ENCODE results near the gene GABRR1.

GABRR1 gene

DNA sequence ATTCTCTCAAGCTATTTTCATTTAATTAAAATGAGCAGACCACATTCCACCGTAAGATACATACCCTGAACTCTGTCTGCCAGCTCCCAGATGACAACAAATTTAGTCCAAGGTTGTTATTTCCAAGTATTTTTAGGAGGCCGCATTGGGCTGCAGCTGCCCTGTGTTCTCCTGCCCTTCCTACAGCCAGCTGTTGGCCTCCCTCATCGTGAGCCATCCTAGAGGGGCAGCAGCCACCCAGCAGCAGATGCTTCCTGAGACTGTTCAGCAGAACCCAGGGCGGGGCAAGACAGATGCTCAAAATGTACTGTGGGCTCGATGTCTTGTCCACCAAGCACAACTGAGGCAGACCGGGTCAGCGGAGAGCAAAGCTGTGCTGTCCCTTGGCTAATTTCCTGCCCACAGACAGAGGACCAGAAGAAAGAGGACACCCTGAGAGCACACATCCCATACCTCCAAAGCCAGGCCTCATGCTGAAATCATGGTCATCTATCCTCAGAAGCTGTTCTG is 16.4 kb downstream of the GABRR1 start:
- no peaks in the 10 kb centered on the region for H3K27me3 Mint-ChIP-seq (ENCODE audit: low read depth)
- H3K27ac Mint-ChIP-seq = no peak overlapping the region
- no peak for DNase-seq (ENCODE audit: low spot score)
- peaks cover 1% of the 10 kb centered on the region for H3K9me3 Mint-ChIP-seq
- H3K4me1 Mint-ChIP-seq (ENCODE audit: low read depth) = no peaks in the 10 kb centered on the region
- H3K4me3 Mint-ChIP-seq = no peak overlapping the region
- H3K36me3 Mint-ChIP-seq (ENCODE audit: low read depth) = no peaks in the 10 kb centered on the region

DNA sequence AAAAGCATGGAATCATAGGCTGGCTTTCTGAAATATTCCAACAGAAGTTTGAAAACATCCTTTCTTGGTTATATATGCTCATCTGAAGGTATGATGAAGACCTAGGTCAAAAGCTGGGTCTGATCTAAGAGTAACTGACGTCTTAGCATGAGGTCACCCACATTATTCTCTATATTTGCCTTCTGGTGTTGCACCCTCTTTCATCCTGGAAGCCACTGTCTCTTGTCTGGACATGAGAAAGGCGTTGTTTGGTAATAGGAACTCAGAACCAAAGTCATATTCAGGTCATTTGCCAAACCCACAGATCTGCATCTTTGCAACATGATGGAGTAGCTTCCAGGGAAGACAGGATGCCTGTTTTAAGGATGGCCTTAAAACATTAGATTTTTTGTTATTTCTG is 17.6 kb downstream of the GABRR1 start:
- H3K27ac Mint-ChIP-seq = no peak overlapping the region
- no peak overlapping the region for H3K4me3 Mint-ChIP-seq
- no peaks in the 10 kb centered on the region for H3K36me3 Mint-ChIP-seq (ENCODE audit: low read depth)
- no peak for DNase-seq (ENCODE audit: low spot score)
- no peaks in the 10 kb centered on the region for H3K27me3 Mint-ChIP-seq (ENCODE audit: low read depth)
- peaks cover 11% of the 10 kb centered on the region for H3K9me3 Mint-ChIP-seq
- H3K4me1 Mint-ChIP-seq (ENCODE audit: low read depth) = no peaks in the 10 kb centered on the region

DNA sequence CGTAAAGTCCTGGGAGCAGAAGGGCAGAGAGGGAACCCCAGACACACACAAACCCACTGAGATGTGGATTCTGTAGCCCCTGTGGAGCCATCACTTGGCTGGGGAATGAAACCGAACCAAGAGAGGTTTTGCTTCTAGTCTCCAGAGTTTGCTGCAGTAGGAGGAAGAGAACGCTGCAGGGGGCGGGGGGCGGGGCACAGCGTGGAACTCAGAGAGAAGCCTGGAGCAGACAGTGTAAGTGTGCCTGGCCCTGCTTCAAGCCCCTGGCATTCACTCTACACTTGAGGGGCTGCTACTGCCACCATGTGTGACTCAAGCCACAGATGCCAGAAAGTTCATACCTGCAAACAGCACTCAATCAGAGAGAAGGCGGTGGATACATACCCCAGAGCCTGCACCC is 18.9 kb downstream of the GABRR1 start:
- H3K27ac Mint-ChIP-seq = no peak overlapping the region

DNA sequence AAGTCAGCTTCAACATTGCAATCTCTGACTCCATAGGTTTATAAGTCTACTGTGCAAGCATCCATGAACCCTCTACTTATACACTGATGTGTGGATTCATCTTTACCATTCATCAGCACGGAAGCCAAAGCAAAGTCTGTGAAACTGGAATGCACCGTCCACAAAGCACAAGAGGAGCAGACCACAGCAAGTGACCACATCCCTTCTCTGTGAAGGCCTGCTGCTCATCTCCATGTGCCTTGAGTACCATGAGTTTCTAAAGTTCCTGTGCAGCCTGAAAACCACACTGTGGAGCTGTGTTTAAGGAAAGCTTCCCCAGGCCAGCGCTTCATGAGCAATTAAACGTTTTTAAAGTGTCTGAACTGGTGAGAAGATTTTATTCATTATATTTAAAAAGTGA is 20.0 kb downstream of the GABRR1 start:
- no peak for DNase-seq (ENCODE audit: low spot score)
- H3K27ac Mint-ChIP-seq = no peak overlapping the region
- peaks cover 19% of the 10 kb centered on the region for H3K9me3 Mint-ChIP-seq
- H3K4me1 Mint-ChIP-seq (ENCODE audit: low read depth) = no peaks in the 10 kb centered on the region
- no peak overlapping the region for H3K4me3 Mint-ChIP-seq
- no peaks in the 10 kb centered on the region for H3K36me3 Mint-ChIP-seq (ENCODE audit: low read depth)
- H3K27me3 Mint-ChIP-seq (ENCODE audit: low read depth) = no peaks in the 10 kb centered on the region

More for the DNA sequence above, 18.9 kb downstream of the GABRR1 start:
- peaks cover 19% of the 10 kb centered on the region for H3K9me3 Mint-ChIP-seq
- DNase-seq (ENCODE audit: low spot score) = no peak
- no peak overlapping the region for H3K4me3 Mint-ChIP-seq
- no peaks in the 10 kb centered on the region for H3K4me1 Mint-ChIP-seq (ENCODE audit: low read depth)
- no peaks in the 10 kb centered on the region for H3K36me3 Mint-ChIP-seq (ENCODE audit: low read depth)
- H3K27me3 Mint-ChIP-seq (ENCODE audit: low read depth) = no peaks in the 10 kb centered on the region

DNA sequence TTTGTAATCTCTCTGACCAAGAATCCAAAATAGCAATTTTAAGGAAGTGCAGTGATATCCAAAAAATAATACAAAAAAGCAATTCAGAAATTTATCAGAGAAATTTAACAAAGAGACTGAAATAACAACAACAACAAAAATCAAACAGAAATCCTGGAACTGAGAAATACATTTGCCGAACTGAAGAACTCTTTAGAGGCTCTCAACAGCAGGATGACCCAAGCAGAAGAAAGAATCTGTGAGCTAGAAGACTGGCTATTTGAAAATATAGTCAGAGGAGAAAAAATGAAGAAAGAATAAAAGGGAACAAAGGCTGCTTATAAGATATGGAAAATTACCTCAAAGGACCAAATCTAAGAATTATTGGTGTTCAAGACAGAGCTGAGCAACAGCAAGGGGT is 22.6 kb downstream of the GABRR1 start:
- H3K36me3 Mint-ChIP-seq (ENCODE audit: low read depth) = no peaks in the 10 kb centered on the region
- H3K9me3 Mint-ChIP-seq = peaks cover 19% of the 10 kb centered on the region
- DNase-seq (ENCODE audit: low spot score) = no peak
- H3K4me3 Mint-ChIP-seq = no peak overlapping the region
- no peaks in the 10 kb centered on the region for H3K4me1 Mint-ChIP-seq (ENCODE audit: low read depth)
- no peaks in the 10 kb centered on the region for H3K27me3 Mint-ChIP-seq (ENCODE audit: low read depth)
- no peak overlapping the region for H3K27ac Mint-ChIP-seq

DNA sequence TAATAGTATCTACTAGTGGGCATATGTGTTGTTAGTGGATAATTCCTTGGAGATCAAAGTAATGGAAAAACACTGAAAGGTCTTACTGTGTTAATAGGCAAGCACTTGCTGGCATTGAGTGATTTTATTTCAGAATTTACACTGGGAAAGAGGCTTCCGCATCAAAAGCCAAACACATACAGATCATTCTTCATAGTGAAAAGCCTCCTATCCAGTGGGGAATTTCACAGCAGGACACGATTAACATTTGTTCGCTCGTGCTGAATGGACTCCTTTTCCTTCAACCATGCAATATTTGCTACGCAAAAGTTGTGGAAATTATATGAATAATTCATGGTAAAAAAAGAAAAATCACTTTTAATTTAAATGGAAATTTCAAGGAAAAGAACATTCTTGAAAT is 26.4 kb downstream of the GABRR1 start:
- Mint-ChIP-seq H3K27ac (no peak overlapping the region), H3K36me3 (ENCODE audit: low read depth) (no peaks in the 10 kb centered on the region), H3K4me1 (ENCODE audit: low read depth) (no peaks in the 10 kb centered on the region), H3K9me3 (peaks cover 18% of the 10 kb centered on the region), H3K27me3 (ENCODE audit: low read depth) (peaks cover 2% of the 10 kb centered on the region), H3K4me3 (no peak overlapping the region)
- no peak for DNase-seq (ENCODE audit: low spot score)

DNA sequence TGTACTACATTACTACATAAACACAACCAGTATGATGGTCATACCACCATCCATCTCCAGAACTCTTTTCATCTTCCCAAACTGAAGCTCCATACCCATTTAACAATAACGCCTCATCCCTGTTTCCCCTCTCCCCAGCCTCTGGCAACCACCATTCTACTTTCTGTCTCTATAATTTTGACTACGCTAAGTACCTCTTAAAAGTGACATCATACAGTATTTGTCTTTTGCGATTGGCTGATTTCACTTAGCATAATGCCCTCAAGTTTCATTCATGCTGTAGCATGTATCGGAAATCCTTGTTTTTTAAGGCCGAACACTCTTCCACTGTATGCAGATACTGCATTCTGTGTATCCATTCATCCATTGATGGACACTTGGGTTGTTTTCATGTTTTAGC is 29.7 kb downstream of the GABRR1 start:
- H3K9me3 Mint-ChIP-seq = no peaks in the 10 kb centered on the region
- no peak overlapping the region for H3K27ac Mint-ChIP-seq
- DNase-seq (ENCODE audit: low spot score) = no peak
- H3K4me3 Mint-ChIP-seq = no peak overlapping the region
- H3K36me3 Mint-ChIP-seq (ENCODE audit: low read depth) = no peaks in the 10 kb centered on the region
- H3K4me1 Mint-ChIP-seq (ENCODE audit: low read depth) = no peaks in the 10 kb centered on the region
- H3K27me3 Mint-ChIP-seq (ENCODE audit: low read depth) = peaks cover 3% of the 10 kb centered on the region

DNA sequence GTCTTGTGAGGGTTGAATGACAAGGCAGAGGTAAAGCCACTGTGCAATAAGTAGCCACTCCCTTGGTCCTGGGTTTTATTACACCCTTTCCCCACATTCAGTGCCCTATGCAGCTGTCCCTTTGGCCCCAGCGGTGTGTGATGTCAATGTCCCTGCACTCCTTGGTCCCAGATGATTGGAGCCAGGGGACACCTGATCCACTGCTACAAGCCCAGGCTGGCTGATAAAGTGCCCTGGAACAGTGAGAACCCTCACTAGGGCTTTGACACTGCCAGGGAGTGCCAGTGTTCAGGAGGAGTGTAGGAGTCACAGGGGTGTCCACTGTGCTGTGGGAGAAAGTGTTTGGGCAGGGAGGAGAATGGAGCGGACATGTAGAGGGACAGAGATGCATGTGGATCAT is 30.4 kb downstream of the GABRR1 start:
- DNase-seq (ENCODE audit: low spot score) = no peak
- Mint-ChIP-seq H3K9me3 (no peaks in the 10 kb centered on the region), H3K4me1 (ENCODE audit: low read depth) (no peaks in the 10 kb centered on the region), H3K4me3 (no peak overlapping the region), H3K36me3 (ENCODE audit: low read depth) (no peaks in the 10 kb centered on the region), H3K27ac (no peak overlapping the region), H3K27me3 (ENCODE audit: low read depth) (peaks cover 3% of the 10 kb centered on the region)

DNA sequence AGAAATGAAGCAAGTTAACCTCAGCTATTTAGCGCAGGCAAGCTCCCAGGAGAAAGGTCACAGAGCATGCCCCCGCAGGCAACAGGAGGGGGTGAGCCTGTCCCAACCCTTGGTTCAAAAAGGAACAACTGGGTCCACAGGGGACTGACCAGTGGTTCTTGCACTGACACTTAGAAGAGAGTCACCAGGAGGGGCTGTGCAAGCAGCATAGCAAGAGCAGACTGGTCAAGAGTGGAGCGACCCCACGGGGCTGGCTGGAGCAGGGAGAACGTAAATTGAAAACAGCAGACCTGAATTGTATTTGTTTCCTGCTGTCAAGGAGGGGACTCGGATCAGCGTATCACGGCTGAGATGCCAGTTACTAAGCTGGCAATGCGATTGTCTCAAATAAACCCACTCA is 32.8 kb downstream of the GABRR1 start:
- Mint-ChIP-seq H3K27me3 (ENCODE audit: low read depth) (peaks cover 3% of the 10 kb centered on the region), H3K9me3 (no peaks in the 10 kb centered on the region), H3K4me1 (ENCODE audit: low read depth) (no peaks in the 10 kb centered on the region), H3K4me3 (no peak overlapping the region), H3K27ac (no peak overlapping the region), H3K36me3 (ENCODE audit: low read depth) (no peaks in the 10 kb centered on the region)
- no peak for DNase-seq (ENCODE audit: low spot score)

DNA sequence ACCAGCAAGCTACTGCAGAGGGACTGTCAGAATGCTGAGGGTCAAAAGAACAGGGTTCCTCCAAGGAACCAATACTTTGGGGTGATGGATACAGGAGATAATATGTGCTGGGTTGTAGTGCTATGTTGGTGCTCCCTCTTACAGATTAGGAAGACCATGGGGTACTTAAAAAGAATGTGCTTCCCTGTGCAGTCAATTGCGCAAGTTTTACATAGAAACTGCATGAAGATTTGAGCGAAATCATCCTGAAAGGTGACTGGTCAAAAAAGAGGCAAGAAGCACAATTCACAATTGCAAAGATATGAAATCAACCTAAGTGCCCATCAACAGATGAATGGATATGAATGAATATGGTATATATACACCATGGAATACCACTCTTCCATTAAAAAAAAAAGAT is 33.9 kb downstream of the GABRR1 start:
- no peaks in the 10 kb centered on the region for H3K9me3 Mint-ChIP-seq
- H3K4me1 Mint-ChIP-seq (ENCODE audit: low read depth) = no peaks in the 10 kb centered on the region
- H3K27me3 Mint-ChIP-seq (ENCODE audit: low read depth) = peaks cover 7% of the 10 kb centered on the region
- H3K27ac Mint-ChIP-seq = no peak overlapping the region
- no peak overlapping the region for H3K4me3 Mint-ChIP-seq
- no peak for DNase-seq (ENCODE audit: low spot score)
- no peaks in the 10 kb centered on the region for H3K36me3 Mint-ChIP-seq (ENCODE audit: low read depth)

DNA sequence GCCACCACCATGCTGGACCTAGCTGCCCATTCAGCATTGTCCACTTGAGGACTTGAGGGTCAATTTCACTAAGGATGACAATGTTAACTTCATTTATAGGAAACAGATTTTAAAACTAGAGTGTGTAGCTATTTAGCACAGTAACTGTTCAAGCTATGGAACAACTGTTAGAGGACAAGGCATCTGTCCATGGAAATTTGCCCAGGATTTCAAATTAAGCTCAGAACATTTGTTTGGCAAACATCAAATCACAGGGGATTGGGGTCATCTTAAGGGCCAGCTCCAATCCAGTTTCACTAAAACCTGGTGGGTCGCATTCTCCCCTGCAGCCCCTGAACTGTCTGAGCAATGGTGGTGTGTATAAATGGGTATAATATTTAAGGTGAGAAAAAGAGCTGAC is 36.2 kb downstream of the GABRR1 start:
- peaks cover 6% of the 10 kb centered on the region for H3K27me3 Mint-ChIP-seq (ENCODE audit: low read depth)

DNA sequence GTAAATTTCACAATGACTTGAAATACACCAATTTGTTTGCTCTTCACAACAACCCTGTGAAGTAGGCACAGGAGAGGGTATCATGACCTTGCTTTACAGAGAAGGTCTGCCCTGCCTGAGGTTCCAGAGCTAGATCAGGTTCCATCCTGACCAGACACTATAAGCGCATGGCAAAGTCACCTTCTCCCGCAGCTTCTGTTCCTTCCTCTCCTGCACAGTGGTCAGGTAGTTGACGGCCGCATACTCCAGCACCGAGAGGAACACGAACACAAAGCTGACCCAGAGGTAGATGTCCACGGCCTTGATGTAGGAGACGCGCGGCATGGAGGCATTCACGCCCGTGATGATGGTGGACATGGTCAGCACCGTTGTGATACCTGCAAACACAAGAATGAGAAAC is 37.0 kb downstream of the GABRR1 start:
- Mint-ChIP-seq H3K4me1 (ENCODE audit: low read depth) (no peaks in the 10 kb centered on the region), H3K36me3 (ENCODE audit: low read depth) (no peaks in the 10 kb centered on the region), H3K27me3 (ENCODE audit: low read depth) (peaks cover 6% of the 10 kb centered on the region), H3K9me3 (no peaks in the 10 kb centered on the region), H3K27ac (no peak overlapping the region), H3K4me3 (no peak overlapping the region)
- no peak for DNase-seq (ENCODE audit: low spot score)

More for the DNA sequence above, 36.2 kb downstream of the GABRR1 start:
- no peaks in the 10 kb centered on the region for H3K9me3 Mint-ChIP-seq
- no peak for DNase-seq (ENCODE audit: low spot score)
- H3K4me1 Mint-ChIP-seq (ENCODE audit: low read depth) = no peaks in the 10 kb centered on the region
- no peaks in the 10 kb centered on the region for H3K36me3 Mint-ChIP-seq (ENCODE audit: low read depth)
- H3K27ac Mint-ChIP-seq = no peak overlapping the region
- H3K4me3 Mint-ChIP-seq = no peak overlapping the region

DNA sequence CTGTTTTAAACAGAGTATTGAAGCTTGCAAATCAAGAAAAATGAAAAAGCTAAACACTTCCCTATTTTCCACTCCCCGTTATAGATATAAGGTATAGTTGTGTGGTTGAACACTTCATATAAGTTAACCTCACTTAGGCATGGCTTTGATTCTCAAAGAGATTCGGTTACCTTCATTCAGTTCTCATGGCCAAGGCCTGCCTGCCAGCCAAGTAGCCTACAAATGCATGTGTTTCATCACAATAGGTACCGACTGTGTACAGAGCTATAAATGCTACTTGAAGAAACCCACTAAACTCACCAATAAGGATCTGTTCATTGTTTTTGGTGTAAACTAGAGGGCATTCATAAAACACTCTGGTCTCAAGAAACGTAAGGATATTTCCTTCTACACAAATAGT is 43.5 kb downstream of the GABRR1 start:
- H3K27ac Mint-ChIP-seq = no peak overlapping the region
- no peaks in the 10 kb centered on the region for H3K9me3 Mint-ChIP-seq
- peaks cover 3% of the 10 kb centered on the region for H3K27me3 Mint-ChIP-seq (ENCODE audit: low read depth)
- DNase-seq (ENCODE audit: low spot score) = no peak
- H3K36me3 Mint-ChIP-seq (ENCODE audit: low read depth) = no peaks in the 10 kb centered on the region
- no peak overlapping the region for H3K4me3 Mint-ChIP-seq
- H3K4me1 Mint-ChIP-seq (ENCODE audit: low read depth) = no peaks in the 10 kb centered on the region

DNA sequence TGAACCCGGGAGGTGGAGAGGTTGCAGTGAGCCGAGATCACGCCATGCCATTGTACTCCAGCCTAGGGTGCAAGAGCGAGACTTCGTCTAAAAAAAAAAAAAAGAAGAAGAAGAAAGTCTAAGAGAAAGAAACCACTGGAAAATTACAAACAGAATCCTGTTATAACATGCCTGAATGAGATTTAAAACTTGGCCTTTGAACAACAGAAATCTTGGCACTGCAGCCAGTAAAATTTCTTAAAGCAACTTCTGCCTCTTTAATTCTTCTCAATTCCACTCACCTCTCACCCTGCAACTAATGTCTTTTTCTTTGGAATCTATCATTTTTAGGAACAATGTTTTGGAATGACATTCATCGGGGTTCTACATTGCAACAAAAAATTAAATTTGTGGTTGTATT is 45.0 kb downstream of the GABRR1 start:
- DNase-seq (ENCODE audit: low spot score) = no peak
- H3K4me3 Mint-ChIP-seq = no peak overlapping the region
- no peaks in the 10 kb centered on the region for H3K4me1 Mint-ChIP-seq (ENCODE audit: low read depth)
- no peak overlapping the region for H3K27ac Mint-ChIP-seq
- peaks cover 3% of the 10 kb centered on the region for H3K27me3 Mint-ChIP-seq (ENCODE audit: low read depth)
- H3K9me3 Mint-ChIP-seq = no peaks in the 10 kb centered on the region
- H3K36me3 Mint-ChIP-seq (ENCODE audit: low read depth) = no peaks in the 10 kb centered on the region

DNA sequence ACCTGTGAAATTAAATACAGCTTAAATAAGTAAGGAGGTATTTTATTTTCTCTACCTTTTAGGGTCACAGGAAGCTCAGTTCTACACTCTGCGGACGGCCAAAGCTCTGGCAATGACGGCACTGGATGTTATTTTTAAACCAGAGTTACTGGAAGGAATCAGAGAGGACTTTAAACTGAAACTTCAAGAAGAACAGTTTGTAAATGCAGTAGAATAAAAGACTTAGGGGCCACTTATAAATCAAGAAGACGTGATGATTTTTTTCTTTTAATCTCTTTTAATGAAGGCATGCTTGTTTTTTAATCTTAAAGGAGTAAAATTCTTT is 55.1 kb downstream of the GABRR1 start:
- Mint-ChIP-seq H3K27ac (no peak overlapping the region), H3K9me3 (no peaks in the 10 kb centered on the region), H3K4me3 (no peak overlapping the region), H3K27me3 (ENCODE audit: low read depth) (no peaks in the 10 kb centered on the region), H3K36me3 (ENCODE audit: low read depth) (peaks cover 23% of the 10 kb centered on the region), H3K4me1 (ENCODE audit: low read depth) (peaks cover 1% of the 10 kb centered on the region)
- no peak for DNase-seq (ENCODE audit: low spot score)
